ENCODE measurements around the gene CALML4. TPM values are rescaled to one million over a fixed set of nuclear protein-coding genes. Genes with fewer than 3 reads are reported as not detected.
"Not testable (repeated sequence)": the region's sequence is repeated elsewhere in the genome, so short reads cannot be mapped to it uniquely, and the experiment has no call there.

Gene CALML4
- total RNA-seq, 4 donors from 2014 or later: 8.6 to 10.3 (median 9.0) TPM

GRCh38 chr15:68235022-68235421 lies 29.9 kb upstream of the CALML4 start:
- DNase-seq (ENCODE audit: low spot score) (no peak), ATAC-seq (ENCODE audit: low FRiP score) (no peak)
- TF ChIP-seq CTCF (IDR thresholded peaks at IDR 0.05): no peak

GRCh38 chr15:68234520-68234919 lies 29.4 kb upstream of the CALML4 start:
- not testable (repeated sequence) for DNase-seq (ENCODE audit: low spot score); ATAC-seq (ENCODE audit: low FRiP score)

GRCh38 chr15:68234060-68234459 lies 28.9 kb upstream of the CALML4 start:
- ATAC-seq (ENCODE audit: low FRiP score) (no peak), DNase-seq (ENCODE audit: low spot score) (no peak)
- TF ChIP-seq CTCF (IDR thresholded peaks at IDR 0.05): no peak

GRCh38 chr15:68232937-68233336 lies 27.8 kb upstream of the CALML4 start:
- TF ChIP-seq CTCF (IDR thresholded peaks at IDR 0.05): no peak
- ATAC-seq (ENCODE audit: low FRiP score) (no peak), DNase-seq (ENCODE audit: low spot score) (no peak)

GRCh38 chr15:68232449-68232848 lies 27.3 kb upstream of the CALML4 start:
- no peak for DNase-seq (ENCODE audit: low spot score)
- no peak for ATAC-seq (ENCODE audit: low FRiP score)
- no peak for TF ChIP-seq CTCF (IDR thresholded peaks at IDR 0.05)

- TF ChIP-seq CTCF (IDR thresholded peaks at IDR 0.05): no peak
- no peak for ATAC-seq (ENCODE audit: low FRiP score)
- no peak for DNase-seq (ENCODE audit: low spot score)
Measured at GRCh38 chr15:68231102-68231818, 26.1 kb upstream of the CALML4 start.

- TF ChIP-seq CTCF (IDR thresholded peaks at IDR 0.05): no peak
- ATAC-seq (ENCODE audit: low FRiP score) (no peak), DNase-seq (ENCODE audit: low spot score) (no peak)
Measured at GRCh38 chr15:68230157-68231100, 25.3 kb upstream of the CALML4 start.

Measured in omental fat pad (tissue), 4 donors.